Measurements from ENCODE around the gene SERP2. TPM values are rescaled to one million over a fixed set of nuclear protein-coding genes. Genes with fewer than 3 reads are reported as not detected.

SERP2 gene
- total and polyA plus RNA-seq, 2 donors (not counting 1 experiment from before 2014, with no cell fraction given) = 10.6 to 15.5 TPM

DNA sequence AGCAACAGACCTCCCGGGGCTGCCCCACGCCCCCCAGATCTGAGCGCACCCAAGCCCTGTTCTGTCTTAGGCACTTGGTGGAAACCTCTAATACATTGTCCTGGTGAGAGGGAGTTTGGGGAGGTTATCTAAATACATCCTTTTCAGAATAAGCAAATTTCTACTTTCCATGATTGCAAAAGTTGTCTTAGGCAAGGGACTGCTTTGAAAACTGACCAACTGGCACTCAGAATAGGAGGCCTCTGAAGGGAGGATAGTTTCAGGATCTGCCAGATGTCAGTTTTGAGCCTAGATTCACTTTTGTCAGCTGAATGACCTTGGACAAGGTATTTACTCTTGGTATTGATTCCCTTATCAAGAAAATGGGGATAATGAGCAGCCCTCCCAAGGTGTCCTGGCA lies 11.8 kb downstream of the SERP2 start:
- Histone ChIP-seq H2AFZ (ENCODE audit: low read length) (no peak overlapping the region), H3K9ac (ENCODE audit: insufficient read depth, low read length) (no peak overlapping the region), H3K9me3 (ENCODE audit: control insufficient read depth, insufficient read depth, low read depth, low read length) (no peaks in the 10 kb centered on the region), H3K79me2 (ENCODE audit: control insufficient read depth, insufficient read depth, low read length) (no peaks in the 10 kb centered on the region), H3K4me3 (replicated peaks in 1 of 4; ENCODE audit: control extremely low read depth in 1 of 4, insufficient read depth in 1 of 4, low read depth in 3 of 4, low read length in 4 of 4) (no peak overlapping the region), H4K20me1 (ENCODE audit: control insufficient read depth, extremely low read depth, insufficient read depth, low read length) (no peaks in the 10 kb centered on the region), H3K36me3 (ENCODE audit: control insufficient read depth, insufficient read depth, low read length) (no peaks in the 10 kb centered on the region), H3K4me1 (ENCODE audit: control insufficient read depth, extremely low read depth, insufficient read depth, low read length) (peaks cover 5% of the 10 kb centered on the region), H3K27ac (ENCODE audit: insufficient read depth, low read length) (no peak overlapping the region), H3K27me3 (ENCODE audit: control insufficient read depth, insufficient read depth, low read length) (no peaks in the 10 kb centered on the region), H3K4me2 (ENCODE audit: extremely low read depth, insufficient read depth, low read length) (no peak overlapping the region)
- TF ChIP-seq EZH2 (IDR thresholded peaks at IDR 0.05; ENCODE audit: low read length, missing control alignments) = no peak
- no peak for TF ChIP-seq CTCF (conservative IDR thresholded peaks at IDR 0.05 in 1 of 2, IDR thresholded peaks at IDR 0.05 in 1 of 2; ENCODE audit: low read depth in 1 of 2, low read length in 2 of 2)
- no peak for DNase-seq (ENCODE audit: low read depth in 2 of 2)

GRCh38 chr13:44385847-44386246 lies 12.2 kb downstream of the SERP2 start:
- H3K4me1 ChIP-seq (ENCODE audit: control insufficient read depth, extremely low read depth, insufficient read depth, low read length) = peaks cover under 1% of the 10 kb centered on the region
- H3K4me3 ChIP-seq (replicated peaks in 1 of 4; ENCODE audit: control extremely low read depth in 1 of 4, insufficient read depth in 1 of 4, low read depth in 3 of 4, low read length in 4 of 4) = no peak overlapping the region
- no peaks in the 10 kb centered on the region for H3K79me2 ChIP-seq (ENCODE audit: control insufficient read depth, insufficient read depth, low read length)
- no peaks in the 10 kb centered on the region for H3K27me3 ChIP-seq (ENCODE audit: control insufficient read depth, insufficient read depth, low read length)
- H3K4me2 ChIP-seq (ENCODE audit: extremely low read depth, insufficient read depth, low read length) = no peak overlapping the region
- no peak for DNase-seq (ENCODE audit: low read depth in 2 of 2)
- H3K9ac ChIP-seq (ENCODE audit: insufficient read depth, low read length) = no peak overlapping the region
- H2AFZ ChIP-seq (ENCODE audit: low read length) = no peak overlapping the region
- H3K9me3 ChIP-seq (ENCODE audit: control insufficient read depth, insufficient read depth, low read depth, low read length) = no peaks in the 10 kb centered on the region
- H3K27ac ChIP-seq (ENCODE audit: insufficient read depth, low read length) = no peak overlapping the region
- no peaks in the 10 kb centered on the region for H3K36me3 ChIP-seq (ENCODE audit: control insufficient read depth, insufficient read depth, low read length)
- H4K20me1 ChIP-seq (ENCODE audit: control insufficient read depth, extremely low read depth, insufficient read depth, low read length) = no peaks in the 10 kb centered on the region
- no peak for TF ChIP-seq CTCF (conservative IDR thresholded peaks at IDR 0.05 in 1 of 2, IDR thresholded peaks at IDR 0.05 in 1 of 2; ENCODE audit: low read depth in 1 of 2, low read length in 2 of 2)
- TF ChIP-seq EZH2 (IDR thresholded peaks at IDR 0.05; ENCODE audit: low read length, missing control alignments) = no peak

GRCh38 chr13:44386913-44387556 lies 13.4 kb downstream of the SERP2 start:
- Histone ChIP-seq H2AFZ (ENCODE audit: low read length) (no peak overlapping the region), H3K36me3 (ENCODE audit: control insufficient read depth, insufficient read depth, low read length) (no peaks in the 10 kb centered on the region), H3K4me1 (ENCODE audit: control insufficient read depth, extremely low read depth, insufficient read depth, low read length) (no peaks in the 10 kb centered on the region), H3K9ac (ENCODE audit: insufficient read depth, low read length) (no peak overlapping the region), H3K4me2 (ENCODE audit: extremely low read depth, insufficient read depth, low read length) (no peak overlapping the region), H3K9me3 (ENCODE audit: control insufficient read depth, insufficient read depth, low read depth, low read length) (no peaks in the 10 kb centered on the region), H4K20me1 (ENCODE audit: control insufficient read depth, extremely low read depth, insufficient read depth, low read length) (no peaks in the 10 kb centered on the region), H3K27me3 (ENCODE audit: control insufficient read depth, insufficient read depth, low read length) (no peaks in the 10 kb centered on the region), H3K79me2 (ENCODE audit: control insufficient read depth, insufficient read depth, low read length) (no peaks in the 10 kb centered on the region), H3K27ac (ENCODE audit: insufficient read depth, low read length) (no peak overlapping the region), H3K4me3 (replicated peaks in 1 of 4; ENCODE audit: control extremely low read depth in 1 of 4, insufficient read depth in 1 of 4, low read depth in 3 of 4, low read length in 4 of 4) (no peak overlapping the region)
- DNase-seq (ENCODE audit: low read depth in 2 of 2) = no peak
- TF ChIP-seq EZH2 (IDR thresholded peaks at IDR 0.05; ENCODE audit: low read length, missing control alignments) = no peak
- TF ChIP-seq CTCF (conservative IDR thresholded peaks at IDR 0.05 in 1 of 2, IDR thresholded peaks at IDR 0.05 in 1 of 2; ENCODE audit: low read depth in 1 of 2, low read length in 2 of 2) = no peak

All from fibroblast of lung (primary cell).